Activated CD8-positive, alpha-beta T cell treated with anti-CD3 and anti-CD28 coated beads for 36 hours (primary cell): ENCODE measurements around the gene SRSF7. TPM values are rescaled to one million over a fixed set of nuclear protein-coding genes. Genes with fewer than 3 reads are reported as not detected.

Experiments used
- ATAC-seq: fragments of 200-7000 bp; cut with Tn5 transposase; one replicate; pipeline ENCODE4 v1.10.0; 2021; ENCODE audit warnings: mild to moderate bottlenecking, moderate library complexity
- CTCF ChIA-PET: fragments of 350-600 bp; sonication (Branson Sonifier 250); formaldehyde crosslinking; loops from one replicate; lab custom pipeline; 2021; ENCODE audit warnings: antibody characterized with exemption; lab: Charles Lee
- POLR2A ChIA-PET: fragments of 350-600 bp; sonication (Branson Sonifier 250); formaldehyde crosslinking; loops from one replicate; lab custom pipeline; 2021; ENCODE audit warnings: antibody characterized with exemption; lab: Charles Lee
- DNase-seq: peaks from one replicate; pipeline ENCODE4 v3.0.0-alpha.2; 2020
- H3K27ac Mint-ChIP-seq: one replicate; pipeline ENCODE4 v1.8.0; 2021; ENCODE audit warnings: mild to moderate bottlenecking, mixed read lengths
- H3K27me3 Mint-ChIP-seq: one replicate; pipeline ENCODE4 v1.8.0; 2021; ENCODE audit warnings: mixed read lengths
- H3K36me3 Mint-ChIP-seq: one replicate; pipeline ENCODE4 v1.8.0; 2021; ENCODE audit warnings: low read depth, mixed read lengths
- H3K4me1 Mint-ChIP-seq: one replicate; pipeline ENCODE4 v1.8.0; 2021; ENCODE audit warnings: low read depth, mixed read lengths
- H3K4me3 Mint-ChIP-seq: one replicate; pipeline ENCODE4 v1.8.0; 2021; ENCODE audit warnings: mild to moderate bottlenecking, moderate library complexity, mixed read lengths
- H3K9me3 Mint-ChIP-seq: one replicate; pipeline ENCODE4 v1.8.0; 2021; ENCODE audit warnings: mixed read lengths
- CTCF ChIP-seq: fragments of 200-600 bp; IDR thresholded peaks from one replicate; pipeline ENCODE4 v1.8.0; 2022; ENCODE audit warnings: antibody characterized with exemption, mild to moderate bottlenecking
- intact Hi-C: fragments of 100-400 bp; cut with micrococcal nuclease; formaldehyde crosslinking; loops from one replicate; pipeline ENCODE4 v1.10.0; 2022
- total RNA-seq, 2 experiments: library from RNA; stranded (reverse); gene quantifications; one replicate each; pipeline ENCODE4 v1.2.3, GENCODE V29; 2021

Gene SRSF7
- total RNA-seq, 2 experiments from 2014 or later, result 320 to 333 TPM

DNA sequence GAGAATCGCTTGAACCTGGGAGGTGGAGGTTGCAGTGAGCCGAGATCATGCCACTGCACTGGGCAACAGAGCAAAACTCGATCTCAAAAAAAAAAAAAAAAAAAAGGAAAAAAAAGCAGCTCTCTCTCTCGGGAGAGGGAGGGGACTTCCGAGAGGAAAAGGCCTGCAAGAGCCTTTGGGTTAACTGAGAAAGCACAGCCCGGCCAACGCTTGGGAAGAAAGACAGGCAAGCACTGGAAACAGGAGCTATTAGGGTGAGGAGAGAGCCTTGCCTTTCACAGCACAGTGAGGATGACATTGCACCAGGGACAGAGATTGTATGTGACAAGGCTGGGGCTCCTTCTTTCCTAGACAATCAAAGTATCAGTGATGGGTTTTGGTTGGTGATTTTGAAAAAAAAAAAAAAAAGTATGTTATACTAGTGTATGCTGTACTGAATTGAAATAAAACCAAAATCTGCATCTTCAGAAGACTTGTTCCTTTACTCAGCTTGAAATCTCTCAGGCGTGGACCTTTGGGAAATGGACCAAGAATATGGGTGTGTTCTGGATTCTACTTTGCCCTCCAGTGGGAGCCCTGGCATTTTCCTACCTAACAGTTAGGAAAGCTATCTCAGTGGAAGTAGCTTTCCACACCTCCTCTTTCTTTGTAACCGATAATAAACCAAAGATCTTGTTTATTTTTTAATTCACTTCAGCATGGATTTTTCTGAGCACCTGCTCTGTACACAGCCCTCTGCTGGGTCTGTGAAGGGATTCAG, 16.7 kb downstream of the SRSF7 start:
- no peak for TF ChIP-seq CTCF
- no peak for ATAC-seq
- POLR2A ChIA-PET, result interaction anchor here (1.1 to 3.6 kb wide), 10 partner anchors 9 to 207 kb away, joined by 3 to 21 read pairs (median 4); partner anchors contain the start of gene SRSF7
- Mint-ChIP-seq H3K27ac (peak overlapping the region; percentile 50), H3K9me3 (peaks cover 2% of the 10 kb centered on the region), H3K36me3 (peaks cover 50% of the 10 kb centered on the region), H3K27me3 (no peaks in the 10 kb centered on the region), H3K4me1 (peaks cover 10% of the 10 kb centered on the region), H3K4me3 (no peak overlapping the region)
- intact Hi-C loops, result no loop called here
- CTCF ChIA-PET, result interaction anchor here (1.0 to 6.4 kb wide), 7 partner anchors 9 to 153 kb away, joined by 3 to 54 read pairs (median 3); partner anchors contain the start of gene HNRNPLL
- no peak for DNase-seq

DNA sequence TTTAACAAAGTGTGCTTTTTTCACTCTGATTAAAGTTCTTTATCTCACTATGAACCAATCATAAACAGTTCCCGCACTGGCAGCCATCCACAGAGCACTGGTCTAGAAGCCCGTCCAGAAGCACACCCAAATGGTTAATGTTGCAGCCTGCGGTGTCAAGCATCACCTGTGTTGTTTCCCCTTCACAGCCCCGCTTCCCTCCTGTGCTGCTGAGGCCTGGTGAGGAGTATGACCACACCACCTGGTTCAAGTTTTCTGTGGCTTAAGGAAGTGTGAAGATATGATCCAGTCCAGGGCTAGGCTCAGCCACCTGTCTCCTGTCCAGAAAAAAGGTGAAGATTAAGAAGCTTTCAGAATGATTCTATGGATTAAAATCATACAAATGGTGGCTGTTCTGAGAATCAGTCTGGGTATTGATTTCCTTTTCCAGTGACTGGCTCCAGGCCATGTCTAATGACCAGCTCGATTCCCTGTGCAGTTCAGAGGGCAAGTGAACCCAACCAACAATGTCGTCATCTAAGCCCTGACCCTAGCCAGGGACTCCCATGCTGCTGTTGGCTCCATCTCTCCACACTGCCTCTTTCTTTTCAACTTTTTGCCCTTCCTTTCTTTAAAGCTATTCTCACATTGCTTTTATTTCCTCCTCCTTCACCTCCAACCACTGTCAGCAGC, 17.7 kb downstream of the SRSF7 start:
- intact Hi-C loops, result no loop called here
- Mint-ChIP-seq H3K9me3 (no peaks in the 10 kb centered on the region), H3K27ac (no peak overlapping the region), H3K27me3 (no peaks in the 10 kb centered on the region), H3K4me1 (peaks cover 6% of the 10 kb centered on the region), H3K36me3 (peaks cover 39% of the 10 kb centered on the region), H3K4me3 (no peak overlapping the region)
- ATAC-seq, result no peak
- POLR2A ChIA-PET, result interaction anchor here (0.6 to 3.6 kb wide), 9 partner anchors 10 to 418 kb away, joined by 3 to 21 read pairs (median 4); partner anchors contain the start of gene SRSF7
- DNase-seq, result no peak
- CTCF ChIA-PET, result interaction anchor here (0.5 to 6.4 kb wide), 4 partner anchors 10 to 657 kb away, joined by 3 to 54 read pairs (median 6); partner anchors contain the start of genes CYP1B1 and HNRNPLL
- no peak for TF ChIP-seq CTCF

- Mint-ChIP-seq H3K4me1 (no peaks in the 10 kb centered on the region), H3K4me3 (no peak overlapping the region), H3K36me3 (peaks cover 26% of the 10 kb centered on the region), H3K27me3 (no peaks in the 10 kb centered on the region), H3K27ac (no peak overlapping the region), H3K9me3 (no peaks in the 10 kb centered on the region)
- no peak for TF ChIP-seq CTCF
- DNase-seq (no peak), ATAC-seq (no peak)
- ChIA-PET CTCF (interaction anchor here (1.0 to 6.4 kb wide), 6 partner anchors 9 to 158 kb away, joined by 3 to 54 read pairs (median 4); partner anchors contain the start of gene HNRNPLL), POLR2A (interaction anchor here (0.6 to 2.5 kb wide), 7 partner anchors 8 to 174 kb away, joined by 3 to 28 read pairs (median 3); partner anchors contain the start of gene SRSF7)
- intact Hi-C loops, result no loop called here
These were observed 19.4 kb downstream of the SRSF7 start for GRCh38 chr2:38731684-38732221.

GRCh38 chr2:38731090-38731489, 20.1 kb downstream of the SRSF7 start:
- Mint-ChIP-seq H3K27me3 (no peaks in the 10 kb centered on the region), H3K4me1 (no peaks in the 10 kb centered on the region), H3K27ac (no peak overlapping the region), H3K36me3 (peaks cover 22% of the 10 kb centered on the region), H3K4me3 (no peak overlapping the region), H3K9me3 (no peaks in the 10 kb centered on the region)
- ATAC-seq, result no peak
- POLR2A ChIA-PET, result interaction anchor here (1.9 to 2.5 kb wide), 2 partner anchors 12 to 20 kb away, joined by 8 to 28 read pairs; partner anchors contain the start of gene SRSF7
- intact Hi-C loops, result no loop called here
- TF ChIP-seq CTCF, result no peak
- CTCF ChIA-PET, result interaction anchor here (1.0 to 6.4 kb wide), 5 partner anchors 10 to 158 kb away, joined by 3 to 54 read pairs (median 6); partner anchors contain the start of gene HNRNPLL
- no peak for DNase-seq
